SJCRH30 (cell line): ENCODE data around the gene SYT7. TPM values are rescaled to one million over a fixed set of nuclear protein-coding genes. Genes with fewer than 3 reads are reported as not detected.

Experiments used
- DNase-seq, 2 experiments: peaks; one replicate each; pipeline ENCODE4 v3.0.0-alpha.2; 2015 to 2020
- H3K27ac ChIP-seq: fragments of 250-450 bp; sonication (Bioruptor Pico); 2 replicates; pipeline ENCODE4 v1.5.1; 2020; ENCODE audit warnings: mild to moderate bottlenecking, moderate library complexity
- H3K27me3 ChIP-seq: fragments of 250-450 bp; sonication (Bioruptor Pico); 2 replicates; pipeline ENCODE4 v1.5.1; 2020; ENCODE audit warnings: mild to moderate bottlenecking, moderate library complexity
- H3K36me3 ChIP-seq: fragments of 250-450 bp; sonication (Bioruptor Pico); 2 replicates; pipeline ENCODE4 v1.5.1; 2020; ENCODE audit warnings: mild to moderate bottlenecking, moderate library complexity
- H3K4me1 ChIP-seq: fragments of 250-450 bp; sonication (Bioruptor Pico); 2 replicates; pipeline ENCODE4 v1.5.1; 2020; ENCODE audit warnings: mild to moderate bottlenecking, moderate library complexity
- H3K4me3 ChIP-seq: fragments of 250-450 bp; sonication (Bioruptor Pico); 2 replicates; pipeline ENCODE4 v1.5.1; 2020; ENCODE audit warnings: mild to moderate bottlenecking, moderate library complexity
- H3K9me3 ChIP-seq: fragments of 250-450 bp; sonication (Bioruptor Pico); replicated peaks from 2 replicates; pipeline ENCODE4 v1.5.1; 2020; ENCODE audit warnings: mild to moderate bottlenecking, moderate library complexity
- total RNA-seq: library from RNA; depleted of rRNA; stranded (reverse); fragments of >200 nt; shearing (Covaris generic); gene quantifications from 2 replicates; pipeline ENCODE4 v1.2.3, GENCODE V29; 2014

Gene SYT7
- total RNA-seq, 1 experiment from 2014 or later = 1.1 TPM

DNA sequence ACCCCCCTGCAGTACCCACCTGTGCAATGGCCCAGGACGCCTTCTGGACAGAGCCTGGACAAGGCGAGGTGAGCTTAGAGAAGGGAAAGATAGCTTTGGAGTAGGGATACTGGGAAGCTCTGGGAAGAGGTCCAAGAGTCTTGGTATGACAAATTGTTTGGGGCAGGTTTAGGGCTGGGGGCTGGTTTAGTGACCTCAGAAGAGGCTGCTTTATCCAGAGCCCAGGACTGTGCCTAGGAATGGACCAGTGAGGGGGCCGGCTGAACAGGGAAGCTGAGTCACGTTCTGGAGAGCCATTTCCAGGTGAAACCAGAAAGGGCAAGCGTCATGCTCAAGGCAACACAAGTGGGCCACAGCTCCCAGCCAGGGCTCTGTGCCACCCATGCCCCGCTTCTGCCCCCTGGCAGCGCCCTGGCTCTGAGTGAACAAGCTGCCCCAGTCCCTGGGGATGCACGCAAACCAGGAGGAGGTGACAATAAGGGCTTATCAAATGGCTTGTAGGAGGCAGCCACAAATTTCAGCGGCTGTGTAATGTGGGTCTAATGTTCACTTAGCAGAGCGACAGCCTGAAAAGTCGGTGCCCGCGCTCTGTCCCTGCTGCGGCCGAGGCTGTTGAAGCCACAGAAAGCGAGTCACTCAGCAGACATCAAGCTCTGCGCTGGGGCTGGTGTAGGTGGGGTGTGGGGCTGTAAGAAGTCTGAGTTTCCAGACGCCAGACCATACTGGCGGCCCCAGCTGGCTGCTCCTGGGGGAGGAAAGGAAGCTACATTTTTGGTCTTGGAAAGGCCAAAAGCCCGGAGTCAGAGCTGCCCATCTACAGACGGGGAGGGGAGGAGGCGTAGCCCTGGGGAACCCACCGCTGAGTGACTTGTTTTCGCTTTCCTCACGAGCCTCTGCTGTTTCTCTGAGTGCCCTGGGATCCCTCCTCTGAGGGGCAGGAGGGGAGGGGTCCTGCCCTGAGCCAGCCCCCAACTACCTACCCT, 18.3 kb upstream of the SYT7 start:
- no peaks in the 10 kb centered on the region; the same call in 1 of the 2 replicates for H3K27me3 ChIP-seq
- no peaks in the 10 kb centered on the region for H3K36me3 ChIP-seq
- H3K9me3 ChIP-seq = no peaks in the 10 kb centered on the region
- H3K4me3 ChIP-seq = no peak overlapping the region
- DNase-seq = no peak
- H3K4me1 ChIP-seq = peaks cover 4% of the 10 kb centered on the region; the same call in 1 of the 2 replicates
- no peak overlapping the region for H3K27ac ChIP-seq

DNA sequence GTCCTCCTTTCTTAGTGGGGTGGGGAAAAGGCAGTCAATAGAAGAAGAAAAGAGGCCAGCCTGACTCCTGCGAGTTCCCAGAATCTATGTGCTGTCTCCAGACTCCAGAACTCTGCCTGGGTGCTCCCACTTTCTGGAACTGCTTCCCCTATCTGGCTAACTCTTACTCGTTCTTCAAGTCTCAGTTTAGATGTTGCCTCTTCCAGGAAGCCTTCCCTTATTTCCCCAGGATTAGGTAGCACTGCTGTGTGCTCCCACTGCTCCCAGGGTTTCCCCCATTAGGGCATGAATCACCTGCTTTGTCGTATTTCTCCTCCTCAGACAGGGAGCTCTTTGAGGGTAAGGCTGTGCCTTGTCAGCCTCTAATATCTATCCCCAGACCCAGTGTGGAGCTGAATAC, 17.5 kb upstream of the SYT7 start:
- no peaks in the 10 kb centered on the region for H3K36me3 ChIP-seq
- no peak for DNase-seq
- H3K4me3 ChIP-seq = no peak overlapping the region
- H3K9me3 ChIP-seq = no peaks in the 10 kb centered on the region
- H3K27ac ChIP-seq = no peak overlapping the region
- H3K4me1 ChIP-seq = peaks cover 4% of the 10 kb centered on the region; the same call in 1 of the 2 replicates
- no peaks in the 10 kb centered on the region; the same call in 1 of the 2 replicates for H3K27me3 ChIP-seq

DNA sequence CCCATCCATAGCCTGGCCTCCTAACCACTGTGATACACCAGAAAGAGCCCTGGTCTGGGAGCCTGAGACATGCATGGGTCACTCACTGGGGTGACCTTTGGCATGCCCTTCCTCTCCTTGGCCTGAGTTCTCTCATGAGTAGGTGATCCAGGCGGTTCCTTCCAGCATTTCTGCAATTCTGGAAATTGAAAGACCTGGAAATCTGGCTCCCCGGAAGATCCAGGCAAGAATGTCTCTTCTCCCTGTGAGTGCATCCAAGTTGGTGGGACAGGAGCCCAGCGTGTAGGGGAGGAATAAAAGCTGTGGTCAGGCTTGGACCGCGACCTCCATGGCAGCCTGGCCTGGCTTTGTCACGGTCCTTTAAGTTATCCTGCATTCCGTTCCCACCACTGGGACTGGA, 16.1 kb upstream of the SYT7 start:
- H3K27ac ChIP-seq = no peak overlapping the region
- no peak overlapping the region for H3K4me3 ChIP-seq
- no peaks in the 10 kb centered on the region; the same call in 1 of the 2 replicates for H3K27me3 ChIP-seq
- DNase-seq = no peak
- H3K36me3 ChIP-seq = no peaks in the 10 kb centered on the region
- H3K9me3 ChIP-seq = no peaks in the 10 kb centered on the region
- H3K4me1 ChIP-seq = no peaks in the 10 kb centered on the region

DNA sequence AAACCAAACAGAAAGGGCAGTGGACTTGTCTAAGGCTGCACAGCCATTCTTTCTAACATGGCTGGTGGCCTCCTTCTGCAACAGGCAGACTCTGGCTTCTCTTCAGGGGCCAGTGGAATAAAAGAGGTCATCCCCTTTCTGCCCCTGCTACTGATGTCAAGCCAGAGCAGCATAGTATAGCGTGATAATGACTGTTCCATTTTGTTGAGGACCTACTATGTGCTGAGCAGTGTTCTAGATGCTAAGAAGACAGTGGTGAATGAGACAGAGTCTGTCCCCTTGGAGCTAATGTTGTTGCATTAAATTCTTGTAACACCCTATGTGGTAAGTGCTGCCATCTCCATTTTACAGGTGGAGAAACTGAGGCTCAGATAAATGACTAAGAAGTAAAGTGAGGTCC, 15.7 kb upstream of the SYT7 start:
- no peaks in the 10 kb centered on the region; the same call in 1 of the 2 replicates for H3K27me3 ChIP-seq
- DNase-seq = no peak
- H3K4me1 ChIP-seq = no peaks in the 10 kb centered on the region
- no peaks in the 10 kb centered on the region for H3K9me3 ChIP-seq
- no peak overlapping the region for H3K4me3 ChIP-seq
- H3K36me3 ChIP-seq = no peaks in the 10 kb centered on the region
- H3K27ac ChIP-seq = no peak overlapping the region

DNA sequence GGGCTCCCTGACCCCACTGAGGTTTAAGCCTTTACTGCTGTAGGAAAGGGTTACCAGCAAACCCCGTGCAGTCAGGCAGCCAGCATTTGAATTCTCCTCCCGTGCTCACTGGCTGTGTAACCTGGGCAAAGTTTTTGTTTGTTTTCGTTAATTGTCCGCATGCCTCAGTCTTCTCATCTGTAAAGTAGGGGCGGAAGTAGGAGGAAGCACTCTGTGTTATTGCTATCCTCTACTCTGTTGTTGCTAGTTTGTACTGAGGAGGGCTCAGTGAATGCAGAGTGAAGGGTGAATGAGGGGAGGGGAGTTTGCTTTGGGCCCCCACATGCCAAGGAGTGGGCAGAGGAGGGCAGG, 14.0 kb upstream of the SYT7 start:
- DNase-seq = no peak
- H3K27ac ChIP-seq = no peak overlapping the region
- no peaks in the 10 kb centered on the region for H3K4me1 ChIP-seq
- H3K9me3 ChIP-seq = no peaks in the 10 kb centered on the region
- peaks cover 3% of the 10 kb centered on the region for H3K27me3 ChIP-seq
- no peaks in the 10 kb centered on the region for H3K36me3 ChIP-seq
- H3K4me3 ChIP-seq = no peak overlapping the region

DNA sequence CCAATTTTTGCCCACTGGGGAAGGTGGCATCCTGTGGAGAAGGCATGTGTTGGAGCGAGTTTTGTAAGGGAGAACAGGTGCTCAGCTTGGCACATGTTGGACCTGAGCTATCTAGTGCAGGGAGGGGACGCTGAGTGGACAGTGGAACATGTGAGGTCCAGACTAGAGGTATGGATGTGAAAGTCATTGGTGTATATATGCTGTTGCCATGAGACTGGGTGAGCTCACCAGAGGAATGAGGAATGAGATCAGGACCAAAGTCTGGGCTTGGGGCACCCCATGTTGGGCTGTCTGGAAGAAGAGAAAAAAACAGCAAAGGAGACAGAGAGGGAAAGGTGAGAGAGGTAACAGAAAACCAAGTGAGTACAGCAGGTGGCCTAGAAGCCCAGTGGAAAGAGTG, 12.3 kb upstream of the SYT7 start:
- no peaks in the 10 kb centered on the region for H3K36me3 ChIP-seq
- no peaks in the 10 kb centered on the region for H3K4me1 ChIP-seq
- H3K27me3 ChIP-seq = peaks cover 12% of the 10 kb centered on the region
- no peak overlapping the region for H3K27ac ChIP-seq
- H3K9me3 ChIP-seq = no peaks in the 10 kb centered on the region
- H3K4me3 ChIP-seq = no peak overlapping the region
- no peak for DNase-seq

DNA sequence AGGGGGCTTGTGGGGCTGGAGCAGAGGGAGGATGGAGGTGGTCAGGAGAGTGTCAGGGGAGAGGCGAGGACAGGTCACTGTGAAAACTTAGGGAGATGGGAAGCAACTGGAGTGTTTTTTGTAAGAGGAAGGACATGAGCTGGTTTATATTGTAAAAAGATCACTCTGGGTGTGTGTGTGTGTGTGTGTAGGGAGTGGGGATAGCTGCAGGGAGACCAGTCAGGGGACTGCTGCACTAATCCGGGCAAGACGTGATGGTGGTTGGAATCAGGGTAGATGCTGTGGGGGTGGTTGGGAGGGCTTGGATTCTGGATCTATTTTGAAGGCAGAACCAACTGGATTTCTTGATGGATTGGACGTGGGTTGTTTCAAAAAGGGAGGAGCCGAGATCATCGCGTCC, 11.3 kb upstream of the SYT7 start:
- peaks cover 13% of the 10 kb centered on the region for H3K27me3 ChIP-seq
- no peak overlapping the region for H3K4me3 ChIP-seq
- no peak overlapping the region for H3K27ac ChIP-seq
- no peak for DNase-seq
- no peaks in the 10 kb centered on the region for H3K36me3 ChIP-seq
- no peaks in the 10 kb centered on the region for H3K4me1 ChIP-seq
- H3K9me3 ChIP-seq = no peaks in the 10 kb centered on the region

DNA sequence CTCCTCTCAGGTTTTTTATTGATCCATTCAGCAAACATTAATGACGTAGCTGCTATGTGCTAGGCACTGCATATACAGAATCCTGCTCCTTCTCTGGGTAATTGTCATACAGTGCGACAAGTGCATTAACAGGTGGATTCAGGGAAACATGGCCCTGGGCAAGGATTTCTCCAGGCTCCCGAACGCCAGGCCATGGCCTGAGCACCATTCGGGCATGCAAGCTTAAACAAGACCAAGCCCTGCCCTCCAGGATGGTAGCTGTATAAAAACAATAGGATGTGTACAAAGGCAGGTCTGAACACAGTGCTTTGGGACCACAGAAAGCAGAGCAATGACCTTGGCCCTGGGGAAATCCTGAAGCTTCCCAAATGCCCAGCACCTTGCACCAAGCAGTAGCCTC, 9.1 kb upstream of the SYT7 start:
- Histone ChIP-seq H3K36me3 (no peaks in the 10 kb centered on the region), H3K4me3 (no peak overlapping the region), H3K27me3 (peaks cover 13% of the 10 kb centered on the region), H3K27ac (no peak overlapping the region), H3K9me3 (no peaks in the 10 kb centered on the region), H3K4me1 (no peaks in the 10 kb centered on the region)
- DNase-seq = no peak

DNA sequence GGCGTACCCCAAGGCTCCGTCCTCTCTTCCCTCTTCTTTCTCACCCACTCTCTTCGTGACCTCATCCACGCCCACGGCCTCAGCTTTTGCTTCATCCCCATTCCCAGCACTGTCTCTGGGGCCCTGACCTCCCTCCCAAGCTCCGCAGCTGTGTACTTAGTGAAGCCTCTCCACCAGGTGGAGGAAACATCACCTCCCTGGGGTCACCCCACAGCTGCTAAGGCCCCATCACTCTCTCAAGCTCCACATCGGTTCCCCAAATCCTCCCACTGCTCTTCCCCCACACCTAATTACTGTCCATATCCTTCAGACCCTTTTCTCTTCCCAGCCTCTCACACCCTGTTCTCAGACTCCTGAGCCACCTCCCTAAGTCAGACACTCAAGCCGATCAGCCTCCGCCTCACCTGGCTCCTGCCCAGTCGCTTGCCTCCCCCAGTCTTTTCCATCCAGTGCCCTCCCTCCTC, 7.9 kb upstream of the SYT7 start:
- Histone ChIP-seq H3K27ac (no peak overlapping the region), H3K4me1 (no peaks in the 10 kb centered on the region), H3K9me3 (no peaks in the 10 kb centered on the region), H3K4me3 (no peak overlapping the region), H3K36me3 (no peaks in the 10 kb centered on the region), H3K27me3 (peaks cover 13% of the 10 kb centered on the region)
- no peak for DNase-seq

DNA sequence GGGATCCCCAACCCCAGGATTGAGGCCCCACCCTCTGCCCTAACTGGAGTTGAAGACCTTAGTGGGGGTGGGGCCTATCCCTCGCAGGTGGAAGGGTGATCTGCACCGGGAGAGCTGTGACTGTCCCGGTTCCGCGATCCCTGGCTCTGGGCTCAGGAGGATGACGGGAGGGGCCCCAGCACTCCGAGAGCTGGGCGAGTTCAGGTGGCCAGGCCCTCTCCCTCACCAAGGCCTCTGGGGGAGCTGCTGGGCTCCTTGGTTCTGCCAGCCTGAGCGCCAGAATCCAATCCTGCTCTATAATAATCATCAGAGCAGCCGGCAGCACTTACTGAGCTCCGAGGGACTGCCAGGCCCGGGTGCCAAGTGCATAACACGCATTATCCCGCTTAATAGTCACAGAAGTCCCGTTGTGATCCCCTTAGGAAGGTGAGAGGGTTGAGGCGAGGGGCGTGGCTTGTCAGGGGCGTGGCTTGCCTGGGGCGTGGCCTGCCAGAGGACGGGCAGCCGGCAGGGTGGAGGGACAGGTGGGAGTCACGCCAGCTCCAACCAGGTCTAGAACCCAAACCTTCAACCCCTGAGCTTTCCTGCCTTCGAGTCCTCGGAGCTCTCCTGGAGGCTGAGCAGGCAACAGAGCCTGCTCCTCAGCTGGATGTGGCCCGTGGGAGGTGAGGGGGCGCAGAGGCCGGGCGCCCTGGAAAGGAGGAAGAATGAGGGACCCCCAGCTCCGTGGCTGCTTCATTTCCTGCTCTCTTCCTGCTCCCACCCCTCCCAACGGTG, 7.3 kb upstream of the SYT7 start:
- no peak overlapping the region for H3K4me3 ChIP-seq
- DNase-seq = peak in 1 of 2 experiments; percentile 31
- H3K27ac ChIP-seq = no peak overlapping the region
- peaks cover 13% of the 10 kb centered on the region for H3K27me3 ChIP-seq
- no peaks in the 10 kb centered on the region for H3K36me3 ChIP-seq
- no peaks in the 10 kb centered on the region for H3K9me3 ChIP-seq
- H3K4me1 ChIP-seq = no peaks in the 10 kb centered on the region

DNA sequence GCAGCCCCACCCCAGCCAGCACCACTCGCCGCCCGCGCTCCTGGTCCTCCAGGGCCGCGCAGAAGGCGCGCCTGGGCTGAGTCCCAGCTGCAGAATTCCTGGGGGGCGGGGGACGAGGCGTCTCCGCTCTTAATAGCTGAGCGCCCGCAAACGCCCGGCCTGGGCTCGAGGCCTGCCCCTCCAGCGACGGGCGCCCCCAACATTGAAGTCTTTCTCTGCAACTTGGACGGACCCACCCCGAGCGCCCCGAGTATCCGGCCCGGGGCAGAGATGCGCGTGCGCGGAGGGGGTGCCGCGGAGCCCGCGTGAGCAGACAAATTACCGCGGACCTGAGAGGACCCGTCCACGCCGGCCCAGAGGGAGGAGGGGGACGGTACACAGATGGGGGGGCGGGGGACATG, 6.7 kb upstream of the SYT7 start:
- Histone ChIP-seq H3K36me3 (no peaks in the 10 kb centered on the region), H3K9me3 (no peaks in the 10 kb centered on the region), H3K27me3 (peaks cover 13% of the 10 kb centered on the region), H3K4me1 (no peaks in the 10 kb centered on the region), H3K27ac (no peak overlapping the region), H3K4me3 (no peak overlapping the region)
- DNase-seq = no peak

DNA sequence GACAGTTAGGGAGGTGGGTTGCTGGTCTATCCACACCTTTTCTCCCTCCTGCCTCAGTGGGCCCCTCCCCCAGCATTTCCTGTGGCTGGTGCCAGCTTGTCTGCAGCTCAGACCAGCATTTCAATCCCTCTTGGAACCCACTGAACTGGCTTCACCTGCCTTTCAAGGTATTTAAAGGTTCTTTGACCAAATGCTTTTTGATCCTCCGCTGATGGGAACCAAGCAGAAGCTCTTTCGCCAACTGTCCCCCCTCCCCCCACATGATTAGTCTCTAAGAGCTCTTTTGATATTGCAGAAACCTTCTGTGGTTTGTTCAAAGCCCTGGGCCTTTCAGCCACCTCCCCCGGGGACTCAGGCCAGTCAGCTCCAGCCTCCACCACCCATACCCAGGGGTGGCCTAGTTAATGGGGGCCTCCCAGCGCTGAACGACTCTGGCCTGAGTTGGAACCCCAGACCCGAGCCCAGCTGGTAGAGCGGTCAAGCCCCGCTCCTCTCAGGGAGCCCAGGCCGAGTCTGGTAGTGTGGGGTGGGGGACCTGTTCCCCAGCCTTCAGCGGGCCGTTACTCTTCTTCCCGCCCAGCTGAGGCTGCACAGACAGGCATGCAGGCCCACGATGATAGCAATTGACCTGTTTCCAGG, 6.0 kb upstream of the SYT7 start:
- Histone ChIP-seq H3K4me1 (no peaks in the 10 kb centered on the region), H3K9me3 (no peaks in the 10 kb centered on the region), H3K36me3 (no peaks in the 10 kb centered on the region), H3K27me3 (peaks cover 13% of the 10 kb centered on the region), H3K27ac (no peak overlapping the region), H3K4me3 (no peak overlapping the region)
- no peak for DNase-seq

DNA sequence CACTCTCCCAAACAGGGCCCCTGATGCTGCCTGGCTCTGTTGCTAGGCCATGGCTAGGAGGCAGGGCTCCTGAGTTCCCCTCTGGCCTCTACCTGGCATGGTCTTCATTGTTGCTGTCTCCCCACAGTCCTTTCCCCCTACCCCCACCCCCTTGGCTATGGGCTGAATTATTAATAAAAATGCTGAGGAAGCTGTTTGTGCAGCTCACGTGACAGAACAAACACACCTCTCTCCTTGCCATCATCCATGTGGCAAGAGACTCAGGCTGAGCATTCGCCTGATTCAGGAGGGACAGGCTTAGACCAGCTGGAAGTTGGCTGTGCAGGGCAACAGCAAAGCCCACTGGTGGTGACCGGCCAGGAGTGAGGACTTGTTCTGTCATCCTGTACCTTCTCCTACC, 4.2 kb upstream of the SYT7 start:
- no peak for DNase-seq
- Histone ChIP-seq H3K9me3 (no peaks in the 10 kb centered on the region), H3K27me3 (peaks cover 16% of the 10 kb centered on the region), H3K4me1 (no peaks in the 10 kb centered on the region), H3K36me3 (no peaks in the 10 kb centered on the region), H3K27ac (no peak overlapping the region), H3K4me3 (no peak overlapping the region)

DNA sequence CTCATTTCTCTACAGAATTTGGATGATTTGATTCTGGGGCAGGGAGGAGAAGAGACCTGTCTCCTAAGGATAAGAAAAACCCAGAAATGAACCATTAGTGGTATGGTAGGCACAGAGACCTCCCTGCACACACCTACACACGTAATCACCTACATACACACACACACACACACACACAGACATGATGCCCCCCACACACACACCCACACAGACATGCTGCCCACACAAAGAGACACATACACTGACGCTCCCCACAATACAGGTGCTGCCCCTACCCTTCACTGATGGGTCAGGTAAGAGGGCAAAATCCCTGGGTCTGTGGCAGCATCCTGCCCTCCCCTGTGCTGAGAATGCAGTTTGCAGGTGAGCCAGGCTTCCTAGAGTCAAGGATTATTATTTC, 1.1 kb upstream of the SYT7 start:
- Histone ChIP-seq H3K27me3 (peaks cover 12% of the 10 kb centered on the region; the same call in 1 of the 2 replicates), H3K27ac (no peak overlapping the region), H3K36me3 (no peaks in the 10 kb centered on the region), H3K4me1 (no peaks in the 10 kb centered on the region), H3K9me3 (no peaks in the 10 kb centered on the region), H3K4me3 (no peak overlapping the region)
- DNase-seq = no peak
